ENCODE data around the gene PLXNB3.

DNA sequence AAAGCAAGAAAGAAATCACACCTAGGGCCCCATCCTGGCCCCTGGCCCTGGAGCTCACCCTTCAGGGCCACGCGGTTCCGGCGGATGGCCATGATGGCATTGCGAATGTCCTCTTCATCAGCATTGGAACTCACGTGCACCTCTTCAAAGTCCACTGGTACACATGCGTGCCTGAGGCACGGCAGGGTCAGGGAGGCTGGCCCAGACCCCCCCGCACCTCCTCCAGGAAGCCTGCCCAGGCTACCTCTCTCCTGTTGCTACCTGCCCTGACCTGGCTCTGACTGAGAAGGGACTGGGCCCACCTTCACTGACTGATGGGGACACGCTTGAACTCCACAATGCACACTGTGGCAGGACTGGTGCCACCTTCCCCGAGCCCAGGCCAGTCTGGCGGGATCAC lies 25.6 kb downstream of the PLXNB3 start:
- TF ChIP-seq, protein P1, sequence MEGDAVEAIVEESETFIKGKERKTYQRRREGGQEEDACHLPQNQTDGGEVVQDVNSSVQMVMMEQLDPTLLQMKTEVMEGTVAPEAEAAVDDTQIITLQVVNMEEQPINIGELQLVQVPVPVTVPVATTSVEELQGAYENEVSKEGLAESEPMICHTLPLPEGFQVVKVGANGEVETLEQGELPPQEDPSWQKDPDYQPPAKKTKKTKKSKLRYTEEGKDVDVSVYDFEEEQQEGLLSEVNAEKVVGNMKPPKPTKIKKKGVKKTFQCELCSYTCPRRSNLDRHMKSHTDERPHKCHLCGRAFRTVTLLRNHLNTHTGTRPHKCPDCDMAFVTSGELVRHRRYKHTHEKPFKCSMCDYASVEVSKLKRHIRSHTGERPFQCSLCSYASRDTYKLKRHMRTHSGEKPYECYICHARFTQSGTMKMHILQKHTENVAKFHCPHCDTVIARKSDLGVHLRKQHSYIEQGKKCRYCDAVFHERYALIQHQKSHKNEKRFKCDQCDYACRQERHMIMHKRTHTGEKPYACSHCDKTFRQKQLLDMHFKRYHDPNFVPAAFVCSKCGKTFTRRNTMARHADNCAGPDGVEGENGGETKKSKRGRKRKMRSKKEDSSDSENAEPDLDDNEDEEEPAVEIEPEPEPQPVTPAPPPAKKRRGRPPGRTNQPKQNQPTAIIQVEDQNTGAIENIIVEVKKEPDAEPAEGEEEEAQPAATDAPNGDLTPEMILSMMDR (IDR thresholded peaks at IDR 0.05; ENCODE audit: low read depth, low read length, missing input control) = no peak
- TF ChIP-seq YY1 (IDR thresholded peaks at IDR 0.05) (no peak), GABPA (IDR thresholded peaks at IDR 0.05 in 1 of 2, conservative IDR thresholded peaks at IDR 0.05 in 1 of 2) (no peak), RAD21 (IDR thresholded peaks at IDR 0.05) (no peak), EGR1 (IDR thresholded peaks at IDR 0.05; ENCODE audit: low read depth in 2 of 2) (no peak), FOXA1 (IDR thresholded peaks at IDR 0.05) (no peak), SP1 (IDR thresholded peaks at IDR 0.05) (no peak), JUND (IDR thresholded peaks at IDR 0.05) (no peak), RXRA (IDR thresholded peaks at IDR 0.05) (no peak), TAF1 (conservative IDR thresholded peaks at IDR 0.05) (no peak)
- TF ChIP-seq, protein P2, sequence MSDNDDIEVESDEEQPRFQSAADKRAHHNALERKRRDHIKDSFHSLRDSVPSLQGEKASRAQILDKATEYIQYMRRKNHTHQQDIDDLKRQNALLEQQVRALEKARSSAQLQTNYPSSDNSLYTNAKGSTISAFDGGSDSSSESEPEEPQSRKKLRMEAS (IDR thresholded peaks at IDR 0.05) = no peak
- TF ChIP-seq, protein P3, sequence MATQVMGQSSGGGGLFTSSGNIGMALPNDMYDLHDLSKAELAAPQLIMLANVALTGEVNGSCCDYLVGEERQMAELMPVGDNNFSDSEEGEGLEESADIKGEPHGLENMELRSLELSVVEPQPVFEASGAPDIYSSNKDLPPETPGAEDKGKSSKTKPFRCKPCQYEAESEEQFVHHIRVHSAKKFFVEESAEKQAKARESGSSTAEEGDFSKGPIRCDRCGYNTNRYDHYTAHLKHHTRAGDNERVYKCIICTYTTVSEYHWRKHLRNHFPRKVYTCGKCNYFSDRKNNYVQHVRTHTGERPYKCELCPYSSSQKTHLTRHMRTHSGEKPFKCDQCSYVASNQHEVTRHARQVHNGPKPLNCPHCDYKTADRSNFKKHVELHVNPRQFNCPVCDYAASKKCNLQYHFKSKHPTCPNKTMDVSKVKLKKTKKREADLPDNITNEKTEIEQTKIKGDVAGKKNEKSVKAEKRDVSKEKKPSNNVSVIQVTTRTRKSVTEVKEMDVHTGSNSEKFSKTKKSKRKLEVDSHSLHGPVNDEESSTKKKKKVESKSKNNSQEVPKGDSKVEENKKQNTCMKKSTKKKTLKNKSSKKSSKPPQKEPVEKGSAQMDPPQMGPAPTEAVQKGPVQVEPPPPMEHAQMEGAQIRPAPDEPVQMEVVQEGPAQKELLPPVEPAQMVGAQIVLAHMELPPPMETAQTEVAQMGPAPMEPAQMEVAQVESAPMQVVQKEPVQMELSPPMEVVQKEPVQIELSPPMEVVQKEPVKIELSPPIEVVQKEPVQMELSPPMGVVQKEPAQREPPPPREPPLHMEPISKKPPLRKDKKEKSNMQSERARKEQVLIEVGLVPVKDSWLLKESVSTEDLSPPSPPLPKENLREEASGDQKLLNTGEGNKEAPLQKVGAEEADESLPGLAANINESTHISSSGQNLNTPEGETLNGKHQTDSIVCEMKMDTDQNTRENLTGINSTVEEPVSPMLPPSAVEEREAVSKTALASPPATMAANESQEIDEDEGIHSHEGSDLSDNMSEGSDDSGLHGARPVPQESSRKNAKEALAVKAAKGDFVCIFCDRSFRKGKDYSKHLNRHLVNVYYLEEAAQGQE (IDR thresholded peaks at IDR 0.05) = no peak
- TF ChIP-seq, protein P4, sequence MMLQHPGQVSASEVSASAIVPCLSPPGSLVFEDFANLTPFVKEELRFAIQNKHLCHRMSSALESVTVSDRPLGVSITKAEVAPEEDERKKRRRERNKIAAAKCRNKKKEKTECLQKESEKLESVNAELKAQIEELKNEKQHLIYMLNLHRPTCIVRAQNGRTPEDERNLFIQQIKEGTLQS (IDR thresholded peaks at IDR 0.05) = no peak
